ENCODE results near the gene MRPL49. TPM values are rescaled to one million over a fixed set of nuclear protein-coding genes. Genes with fewer than 3 reads are reported as not detected.

Gene MRPL49
- total and polyA plus RNA-seq, 2 of the 13 experiments (the other 11 are each of a cell fraction or from before 2014, with no cell fraction given), result 39.2 to 53.3 TPM

DNA sequence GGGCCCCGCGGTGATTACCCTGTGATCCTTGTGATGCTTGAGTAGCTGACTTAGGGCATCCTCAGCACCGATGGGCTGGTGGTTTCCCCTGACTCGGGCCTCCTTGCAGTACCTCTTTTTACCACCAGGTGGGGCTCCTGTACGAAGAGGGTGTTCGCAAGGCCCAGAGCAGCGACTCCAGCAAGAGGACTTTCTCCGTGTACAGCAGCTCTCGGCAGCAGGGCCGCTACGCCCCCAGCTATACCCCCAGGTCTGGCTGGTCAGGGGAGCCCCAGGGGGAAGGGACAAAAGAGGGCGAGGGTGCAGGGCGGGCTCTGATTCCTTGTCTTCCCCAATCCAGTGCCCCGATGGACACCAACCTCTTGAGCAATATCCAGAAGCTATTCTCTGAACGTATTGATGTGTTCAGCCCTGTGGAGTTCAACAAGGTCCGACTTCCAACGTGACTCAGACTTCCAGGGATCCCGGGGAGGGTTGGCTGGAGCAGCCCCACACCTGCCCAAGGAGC lies 11.7 kb upstream of the MRPL49 start (continued):
- TF ChIP-seq, protein P1, sequence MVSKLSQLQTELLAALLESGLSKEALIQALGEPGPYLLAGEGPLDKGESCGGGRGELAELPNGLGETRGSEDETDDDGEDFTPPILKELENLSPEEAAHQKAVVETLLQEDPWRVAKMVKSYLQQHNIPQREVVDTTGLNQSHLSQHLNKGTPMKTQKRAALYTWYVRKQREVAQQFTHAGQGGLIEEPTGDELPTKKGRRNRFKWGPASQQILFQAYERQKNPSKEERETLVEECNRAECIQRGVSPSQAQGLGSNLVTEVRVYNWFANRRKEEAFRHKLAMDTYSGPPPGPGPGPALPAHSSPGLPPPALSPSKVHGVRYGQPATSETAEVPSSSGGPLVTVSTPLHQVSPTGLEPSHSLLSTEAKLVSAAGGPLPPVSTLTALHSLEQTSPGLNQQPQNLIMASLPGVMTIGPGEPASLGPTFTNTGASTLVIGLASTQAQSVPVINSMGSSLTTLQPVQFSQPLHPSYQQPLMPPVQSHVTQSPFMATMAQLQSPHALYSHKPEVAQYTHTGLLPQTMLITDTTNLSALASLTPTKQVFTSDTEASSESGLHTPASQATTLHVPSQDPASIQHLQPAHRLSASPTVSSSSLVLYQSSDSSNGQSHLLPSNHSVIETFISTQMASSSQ (IDR thresholded peaks at IDR 0.05; ENCODE audit: low read depth), result no peak
- TF ChIP-seq, protein P1 (CRISPR knock-in tag; IDR thresholded peaks at IDR 0.05; ENCODE audit: borderline replicate concordance), result no peak
- TF ChIP-seq HNRNPLL (IDR thresholded peaks at IDR 0.05; ENCODE audit: low read depth, low read length, poor library complexity, severe bottlenecking), result no peak
- no peak for TF ChIP-seq ZNF446 (CRISPR knock-in tag; IDR thresholded peaks at IDR 0.05)
- no peak for TF ChIP-seq ZMYM3 (CRISPR knock-in tag; IDR thresholded peaks at IDR 0.05)
- no peak for TF ChIP-seq RXRA (CRISPR knock-in tag; IDR thresholded peaks at IDR 0.05)
- no peak for TF ChIP-seq PLRG1 (conservative IDR thresholded peaks at IDR 0.05)
- TF ChIP-seq KLF11 (CRISPR knock-in tag; IDR thresholded peaks at IDR 0.05), result no peak
- no peak for TF ChIP-seq ZNF17 (CRISPR knock-in tag; IDR thresholded peaks at IDR 0.05)
- no peak for TF ChIP-seq FOXO1 (CRISPR knock-in tag; IDR thresholded peaks at IDR 0.05)
- TF ChIP-seq ZBTB1 (CRISPR knock-in tag; IDR thresholded peaks at IDR 0.05; ENCODE audit: borderline replicate concordance), result no peak
- TF ChIP-seq SMC3 (IDR thresholded peaks at IDR 0.05; ENCODE audit: low read length), result peak; percentile 74
- no peak for TF ChIP-seq ZNF878 (CRISPR knock-in tag; IDR thresholded peaks at IDR 0.05)
- TF ChIP-seq ELF3 (CRISPR knock-in tag; IDR thresholded peaks at IDR 0.05), result 0 out of 2 replicates have a peak, but pooled peaks have one; percentile 18
- TF ChIP-seq KAT8 (CRISPR knock-in tag; IDR thresholded peaks at IDR 0.05), result 0 out of 2 replicates have a peak, but pooled peaks have one; percentile 19
- TF ChIP-seq, protein P2, sequence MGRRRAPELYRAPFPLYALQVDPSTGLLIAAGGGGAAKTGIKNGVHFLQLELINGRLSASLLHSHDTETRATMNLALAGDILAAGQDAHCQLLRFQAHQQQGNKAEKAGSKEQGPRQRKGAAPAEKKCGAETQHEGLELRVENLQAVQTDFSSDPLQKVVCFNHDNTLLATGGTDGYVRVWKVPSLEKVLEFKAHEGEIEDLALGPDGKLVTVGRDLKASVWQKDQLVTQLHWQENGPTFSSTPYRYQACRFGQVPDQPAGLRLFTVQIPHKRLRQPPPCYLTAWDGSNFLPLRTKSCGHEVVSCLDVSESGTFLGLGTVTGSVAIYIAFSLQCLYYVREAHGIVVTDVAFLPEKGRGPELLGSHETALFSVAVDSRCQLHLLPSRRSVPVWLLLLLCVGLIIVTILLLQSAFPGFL (CRISPR knock-in tag; IDR thresholded peaks at IDR 0.05), result no peak
- TF ChIP-seq, protein P3, sequence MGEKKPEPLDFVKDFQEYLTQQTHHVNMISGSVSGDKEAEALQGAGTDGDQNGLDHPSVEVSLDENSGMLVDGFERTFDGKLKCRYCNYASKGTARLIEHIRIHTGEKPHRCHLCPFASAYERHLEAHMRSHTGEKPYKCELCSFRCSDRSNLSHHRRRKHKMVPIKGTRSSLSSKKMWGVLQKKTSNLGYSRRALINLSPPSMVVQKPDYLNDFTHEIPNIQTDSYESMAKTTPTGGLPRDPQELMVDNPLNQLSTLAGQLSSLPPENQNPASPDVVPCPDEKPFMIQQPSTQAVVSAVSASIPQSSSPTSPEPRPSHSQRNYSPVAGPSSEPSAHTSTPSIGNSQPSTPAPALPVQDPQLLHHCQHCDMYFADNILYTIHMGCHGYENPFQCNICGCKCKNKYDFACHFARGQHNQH (CRISPR knock-in tag; IDR thresholded peaks at IDR 0.05), result no peak; the same call in 1 of the 2 replicates
- no peak for TF ChIP-seq ZFYVE20 (CRISPR knock-in tag; IDR thresholded peaks at IDR 0.05; ENCODE audit: borderline replicate concordance, low read depth)
- TF ChIP-seq, protein P4, sequence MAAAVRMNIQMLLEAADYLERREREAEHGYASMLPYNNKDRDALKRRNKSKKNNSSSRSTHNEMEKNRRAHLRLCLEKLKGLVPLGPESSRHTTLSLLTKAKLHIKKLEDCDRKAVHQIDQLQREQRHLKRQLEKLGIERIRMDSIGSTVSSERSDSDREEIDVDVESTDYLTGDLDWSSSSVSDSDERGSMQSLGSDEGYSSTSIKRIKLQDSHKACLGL (CRISPR knock-in tag; IDR thresholded peaks at IDR 0.05), result no peak
- TF ChIP-seq, protein P5, sequence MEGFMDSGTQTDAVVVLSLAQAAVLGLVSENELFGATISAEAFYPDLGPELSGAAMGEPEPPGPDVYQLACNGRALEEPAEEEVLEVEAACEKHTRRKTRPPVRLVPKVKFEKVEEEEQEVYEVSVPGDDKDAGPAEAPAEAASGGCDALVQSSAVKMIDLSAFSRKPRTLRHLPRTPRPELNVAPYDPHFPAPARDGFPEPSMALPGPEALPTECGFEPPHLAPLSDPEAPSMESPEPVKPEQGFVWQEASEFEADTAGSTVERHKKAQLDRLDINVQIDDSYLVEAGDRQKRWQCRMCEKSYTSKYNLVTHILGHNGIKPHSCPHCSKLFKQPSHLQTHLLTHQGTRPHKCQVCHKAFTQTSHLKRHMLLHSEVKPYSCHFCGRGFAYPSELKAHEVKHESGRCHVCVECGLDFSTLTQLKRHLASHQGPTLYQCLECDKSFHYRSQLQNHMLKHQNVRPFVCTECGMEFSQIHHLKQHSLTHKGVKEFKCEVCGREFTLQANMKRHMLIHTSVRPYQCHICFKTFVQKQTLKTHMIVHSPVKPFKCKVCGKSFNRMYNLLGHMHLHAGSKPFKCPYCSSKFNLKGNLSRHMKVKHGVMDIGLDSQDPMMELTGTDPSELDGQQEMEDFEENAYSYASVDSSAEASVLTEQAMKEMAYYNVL (CRISPR knock-in tag; IDR thresholded peaks at IDR 0.05; ENCODE audit: borderline replicate concordance), result no peak
- TF ChIP-seq, protein P6, sequence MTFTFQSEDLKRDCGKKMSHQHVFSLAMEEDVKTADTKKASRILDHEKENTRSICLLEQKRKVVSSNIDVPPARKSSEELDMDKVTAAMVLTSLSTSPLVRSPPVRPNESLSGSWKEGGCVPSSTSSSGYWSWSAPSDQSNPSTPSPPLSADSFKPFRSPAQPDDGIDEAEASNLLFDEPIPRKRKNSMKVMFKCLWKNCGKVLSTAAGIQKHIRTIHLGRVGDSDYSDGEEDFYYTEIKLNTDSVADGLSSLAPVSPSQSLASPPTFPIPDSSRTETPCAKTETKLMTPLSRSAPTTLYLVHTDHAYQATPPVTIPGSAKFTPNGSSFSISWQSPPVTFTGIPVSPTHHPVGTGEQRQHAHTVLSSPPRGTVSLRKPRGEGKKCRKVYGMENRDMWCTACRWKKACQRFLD (CRISPR knock-in tag; IDR thresholded peaks at IDR 0.05; ENCODE audit: borderline replicate concordance), result no peak

All from HepG2 (cell line).